ENCODE results near the gene MRPS6.

MRPS6 gene

GRCh38 chr21:34183331-34183928 is 110.1 kb downstream of the MRPS6 start:
- no peak for DNase-seq

- no peak for DNase-seq
Observed at GRCh38 chr21:34184232-34184631, 110.9 kb downstream of the MRPS6 start.

GRCh38 chr21:34185026-34185750 is 111.8 kb downstream of the MRPS6 start:
- no peak for DNase-seq

GRCh38 chr21:34186109-34186719 is 112.8 kb downstream of the MRPS6 start:
- DNase-seq, result no peak

GRCh38 chr21:34187935-34188334 is 114.6 kb downstream of the MRPS6 start:
- DNase-seq, result no peak

- DNase-seq, result no peak
Observed at GRCh38 chr21:34189506-34189905, 116.1 kb downstream of the MRPS6 start.

GRCh38 chr21:34190576-34191321 is 117.4 kb downstream of the MRPS6 start:
- DNase-seq, result no peak

- no peak for DNase-seq
Observed at GRCh38 chr21:34191876-34192275, 118.5 kb downstream of the MRPS6 start.

Measured in NCI-H1105 (cell line).